Neural cell (in vitro differentiated cells): Measurements from ENCODE around the gene AGAP5. TPM values are rescaled to one million over a fixed set of nuclear protein-coding genes. Genes with fewer than 3 reads are reported as not detected.
A peak's percentile ranks its signal among the peaks of the same experiment; 100 is the strongest.

Source experiments
- H2AFZ ChIP-seq: fragments of 200-600, 300-800 bp; sonication (generic), shearing (Covaris generic); 2 replicates; pipeline ENCODE4 v1.6.0; 2014; ENCODE audit warnings: low read depth, mild to moderate bottlenecking, antibody characterized with exemption, low read length, moderate library complexity
- H3F3A ChIP-seq: fragments of 200-600 bp; shearing (Covaris generic); 2 replicates; pipeline ENCODE4 v1.6.1; 2016; ENCODE audit warnings: mild to moderate bottlenecking, moderate library complexity, mixed read lengths, antibody characterized with exemption, low read length; ENCODE audit not compliant: insufficient read depth, poor library complexity, severe bottlenecking
- H3K27ac ChIP-seq: fragments of 200-600, 300-800 bp; sonication (generic), shearing (Covaris generic); 2 replicates; pipeline ENCODE4 v1.5.1; 2014; ENCODE audit warnings: mild to moderate bottlenecking, low read length, moderate library complexity
- H3K27me3 ChIP-seq: fragments of 300-800, 200-600 bp; sonication (generic), shearing (Covaris generic); 2 replicates; pipeline ENCODE4 v1.6.0; 2014; ENCODE audit warnings: mild to moderate bottlenecking, low read depth, low read length, moderate library complexity; ENCODE audit not compliant: insufficient read depth
- H3K36me3 ChIP-seq: fragments of 300-800, 200-600 bp; sonication (generic), shearing (Covaris generic); 2 replicates; pipeline ENCODE4 v1.5.1; 2014; ENCODE audit warnings: mild to moderate bottlenecking, antibody characterized with exemption, low read length, moderate library complexity; ENCODE audit not compliant: insufficient read depth
- H3K4me2 ChIP-seq: fragments of 300-800, 200-600 bp; sonication (generic), shearing (Covaris generic); 2 replicates; pipeline ENCODE4 v1.6.0; 2014; ENCODE audit warnings: mild to moderate bottlenecking, low read length
- H3K4me3 ChIP-seq: fragments of 300-800, 200-600 bp; sonication (generic), shearing (Covaris generic); 2 replicates; pipeline ENCODE4 v1.5.1; 2014; ENCODE audit warnings: mild to moderate bottlenecking, low read length, moderate library complexity
- H3K79me2 ChIP-seq: fragments of 200-600 bp; shearing (Covaris generic); replicated peaks from 2 replicates; pipeline ENCODE4 v1.6.0; 2014; ENCODE audit warnings: mild to moderate bottlenecking, low read length, moderate library complexity; ENCODE audit not compliant: insufficient read depth
- H3K9ac ChIP-seq: fragments of 300-800, 200-600 bp; sonication (generic), shearing (Covaris generic); 2 replicates; pipeline ENCODE4 v1.6.1; 2016; ENCODE audit warnings: mild to moderate bottlenecking, low read length, mixed read lengths
- H3K9me2 ChIP-seq: fragments of 200-600 bp; shearing (Covaris generic); 2 replicates; pipeline ENCODE4 v1.6.1; 2016; ENCODE audit warnings: mild to moderate bottlenecking, low read length, mixed read lengths; ENCODE audit not compliant: insufficient read depth
- H3K9me3 ChIP-seq: fragments of 200-600, 300-800 bp; sonication (generic), shearing (Covaris generic); 2 replicates; pipeline ENCODE4 v1.6.1; 2016; ENCODE audit warnings: mild to moderate bottlenecking, mixed run types, low read length, moderate library complexity, mixed read lengths
- H4K20me1 ChIP-seq: fragments of 200-600 bp; shearing (Covaris generic); 2 replicates; pipeline ENCODE4 v1.6.1; 2016; ENCODE audit warnings: mild to moderate bottlenecking, mixed run types; ENCODE audit not compliant: insufficient read depth
- EP300 ChIP-seq: fragments of 450-650 bp; conservative IDR thresholded peaks from 2 replicates; pipeline ENCODE4 v1.6.1; 2014; ENCODE audit warnings: antibody characterized with exemption, mild to moderate bottlenecking, moderate library complexity; ENCODE audit not compliant: poor library complexity, severe bottlenecking
- EZH2 ChIP-seq: fragments of 200-600, 300-800 bp; shearing (Covaris generic), sonication (generic); IDR thresholded peaks from 2 replicates; pipeline ENCODE4 v1.6.1; 2014; ENCODE audit warnings: antibody characterized with exemption, low read length, borderline replicate concordance, mild to moderate bottlenecking; ENCODE audit not compliant: insufficient read depth, poor library complexity, severe bottlenecking
- MXI1 ChIP-seq: fragments of 450-650 bp; conservative IDR thresholded peaks from 2 replicates; pipeline ENCODE4 v1.6.1; 2014; ENCODE audit warnings: antibody characterized with exemption, mild to moderate bottlenecking; ENCODE audit not compliant: poor library complexity, severe bottlenecking
- POLR2AphosphoS5 ChIP-seq: IDR thresholded peaks from 2 replicates; pipeline ENCODE4 v1.6.1; 2012
- RAD21 ChIP-seq: fragments of 450-650 bp; conservative IDR thresholded peaks from 2 replicates; pipeline ENCODE4 v1.6.1; 2014; ENCODE audit warnings: antibody characterized with exemption, mild to moderate bottlenecking, moderate library complexity
- SMC3 ChIP-seq: fragments of 450-650 bp; conservative IDR thresholded peaks from 2 replicates; pipeline ENCODE4 v1.6.1; 2014; ENCODE audit warnings: antibody characterized with exemption, mild to moderate bottlenecking, moderate library complexity; ENCODE audit not compliant: poor library complexity
- TAF1 ChIP-seq: IDR thresholded peaks from 2 replicates; pipeline ENCODE4 v1.6.1; 2012; ENCODE audit warnings: low read depth
- polyA plus RNA-seq: library from polyadenylated mRNA; depleted of rRNA; stranded (reverse); fragments of >200 nt; gene quantifications from 2 replicates; pipeline ENCODE4 v1.2.3, GENCODE V29; 2014
- TF ChIP-seq, protein P1 (sequence below): IDR thresholded peaks from 2 replicates; pipeline ENCODE4 v1.6.1; 2012; ENCODE audit warnings: borderline replicate concordance
- TF ChIP-seq, protein P2 (sequence below): fragments of 450-650 bp; IDR thresholded peaks from 2 replicates; pipeline ENCODE4 v1.5.1; 2014; ENCODE audit warnings: antibody characterized with exemption, mild to moderate bottlenecking, moderate library complexity; ENCODE audit not compliant: poor library complexity, severe bottlenecking

AGAP5 gene
- polyA plus RNA-seq, 1 donor from 2014 or later: 6.5 TPM

DNA sequence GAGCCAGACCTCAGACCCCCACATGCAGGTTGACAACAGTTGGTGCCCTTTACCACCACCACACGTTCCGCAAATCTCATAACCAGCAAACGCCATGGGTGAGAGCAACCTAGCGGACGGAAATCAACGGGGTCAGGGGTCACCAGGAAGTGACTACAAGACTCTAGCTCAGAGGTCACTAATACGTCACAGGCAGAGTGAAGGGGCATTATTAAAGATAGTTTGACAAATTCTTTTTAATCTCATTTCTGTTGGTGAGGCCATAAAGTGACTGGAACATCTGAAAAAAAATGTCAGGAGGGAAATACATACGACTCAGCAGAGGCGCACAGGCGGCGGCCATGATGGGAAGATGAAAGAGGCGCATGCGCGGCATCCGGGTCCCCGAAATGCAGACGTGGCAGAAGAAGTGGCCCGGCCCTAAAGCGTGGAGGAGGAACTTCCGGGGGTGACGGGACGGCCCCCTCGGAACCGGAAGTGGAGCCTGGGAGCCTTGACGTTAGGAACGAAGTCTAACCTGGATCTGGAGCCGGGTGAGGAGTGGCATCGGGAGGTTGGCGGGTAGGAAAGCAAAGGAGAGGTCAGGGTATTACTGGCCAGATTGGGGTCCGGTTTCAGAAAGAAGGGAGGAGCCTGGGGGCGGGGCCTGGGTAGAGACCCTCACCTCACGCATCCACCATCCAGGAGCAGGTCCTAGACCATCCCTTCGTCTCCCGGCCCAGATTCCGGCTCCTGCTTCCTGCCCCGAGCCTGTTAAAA lies 46.2 kb upstream of the AGAP5 start, which contains the start of gene SEC24C:
Gene SEC24C (plus strand): TSS at position 468 of the 759 bp plus-strand sequence. CDS start 2,461 bp downstream, outside the sequence.
- H3F3A ChIP-seq: no peaks in the 10 kb centered on the region
- H3K9me2 ChIP-seq: no peaks in the 10 kb centered on the region
- peaks cover 25% of the 10 kb centered on the region for H3K79me2 ChIP-seq
- H3K27ac ChIP-seq: peak within 1 kb of the TSS; percentile 96
- TF ChIP-seq MXI1 (peak; percentile 75), POLR2AphosphoS5 (peak; percentile 88), SMC3 (no peak), EZH2 (no peak), EP300 (peak; percentile 84), RAD21 (no peak), TAF1 (peak; percentile 89)
- TF ChIP-seq, protein P1, sequence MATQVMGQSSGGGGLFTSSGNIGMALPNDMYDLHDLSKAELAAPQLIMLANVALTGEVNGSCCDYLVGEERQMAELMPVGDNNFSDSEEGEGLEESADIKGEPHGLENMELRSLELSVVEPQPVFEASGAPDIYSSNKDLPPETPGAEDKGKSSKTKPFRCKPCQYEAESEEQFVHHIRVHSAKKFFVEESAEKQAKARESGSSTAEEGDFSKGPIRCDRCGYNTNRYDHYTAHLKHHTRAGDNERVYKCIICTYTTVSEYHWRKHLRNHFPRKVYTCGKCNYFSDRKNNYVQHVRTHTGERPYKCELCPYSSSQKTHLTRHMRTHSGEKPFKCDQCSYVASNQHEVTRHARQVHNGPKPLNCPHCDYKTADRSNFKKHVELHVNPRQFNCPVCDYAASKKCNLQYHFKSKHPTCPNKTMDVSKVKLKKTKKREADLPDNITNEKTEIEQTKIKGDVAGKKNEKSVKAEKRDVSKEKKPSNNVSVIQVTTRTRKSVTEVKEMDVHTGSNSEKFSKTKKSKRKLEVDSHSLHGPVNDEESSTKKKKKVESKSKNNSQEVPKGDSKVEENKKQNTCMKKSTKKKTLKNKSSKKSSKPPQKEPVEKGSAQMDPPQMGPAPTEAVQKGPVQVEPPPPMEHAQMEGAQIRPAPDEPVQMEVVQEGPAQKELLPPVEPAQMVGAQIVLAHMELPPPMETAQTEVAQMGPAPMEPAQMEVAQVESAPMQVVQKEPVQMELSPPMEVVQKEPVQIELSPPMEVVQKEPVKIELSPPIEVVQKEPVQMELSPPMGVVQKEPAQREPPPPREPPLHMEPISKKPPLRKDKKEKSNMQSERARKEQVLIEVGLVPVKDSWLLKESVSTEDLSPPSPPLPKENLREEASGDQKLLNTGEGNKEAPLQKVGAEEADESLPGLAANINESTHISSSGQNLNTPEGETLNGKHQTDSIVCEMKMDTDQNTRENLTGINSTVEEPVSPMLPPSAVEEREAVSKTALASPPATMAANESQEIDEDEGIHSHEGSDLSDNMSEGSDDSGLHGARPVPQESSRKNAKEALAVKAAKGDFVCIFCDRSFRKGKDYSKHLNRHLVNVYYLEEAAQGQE: peak; percentile 64
- TF ChIP-seq, protein P2, sequence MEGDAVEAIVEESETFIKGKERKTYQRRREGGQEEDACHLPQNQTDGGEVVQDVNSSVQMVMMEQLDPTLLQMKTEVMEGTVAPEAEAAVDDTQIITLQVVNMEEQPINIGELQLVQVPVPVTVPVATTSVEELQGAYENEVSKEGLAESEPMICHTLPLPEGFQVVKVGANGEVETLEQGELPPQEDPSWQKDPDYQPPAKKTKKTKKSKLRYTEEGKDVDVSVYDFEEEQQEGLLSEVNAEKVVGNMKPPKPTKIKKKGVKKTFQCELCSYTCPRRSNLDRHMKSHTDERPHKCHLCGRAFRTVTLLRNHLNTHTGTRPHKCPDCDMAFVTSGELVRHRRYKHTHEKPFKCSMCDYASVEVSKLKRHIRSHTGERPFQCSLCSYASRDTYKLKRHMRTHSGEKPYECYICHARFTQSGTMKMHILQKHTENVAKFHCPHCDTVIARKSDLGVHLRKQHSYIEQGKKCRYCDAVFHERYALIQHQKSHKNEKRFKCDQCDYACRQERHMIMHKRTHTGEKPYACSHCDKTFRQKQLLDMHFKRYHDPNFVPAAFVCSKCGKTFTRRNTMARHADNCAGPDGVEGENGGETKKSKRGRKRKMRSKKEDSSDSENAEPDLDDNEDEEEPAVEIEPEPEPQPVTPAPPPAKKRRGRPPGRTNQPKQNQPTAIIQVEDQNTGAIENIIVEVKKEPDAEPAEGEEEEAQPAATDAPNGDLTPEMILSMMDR: peak; percentile 21
- H4K20me1 ChIP-seq: no peaks in the 10 kb centered on the region
- peak within 1 kb of the TSS; percentile 99 for H3K4me2 ChIP-seq
- no peaks in the 10 kb centered on the region for H3K36me3 ChIP-seq
- H3K4me3 ChIP-seq: peak within 1 kb of the TSS; percentile 79
- peak within 1 kb of the TSS; percentile 84 for H3K9ac ChIP-seq
- no peaks in the 10 kb centered on the region for H3K9me3 ChIP-seq
- H2AFZ ChIP-seq: peak within 1 kb of the TSS; percentile 35
- H3K27me3 ChIP-seq: no peaks in the 10 kb centered on the region

DNA sequence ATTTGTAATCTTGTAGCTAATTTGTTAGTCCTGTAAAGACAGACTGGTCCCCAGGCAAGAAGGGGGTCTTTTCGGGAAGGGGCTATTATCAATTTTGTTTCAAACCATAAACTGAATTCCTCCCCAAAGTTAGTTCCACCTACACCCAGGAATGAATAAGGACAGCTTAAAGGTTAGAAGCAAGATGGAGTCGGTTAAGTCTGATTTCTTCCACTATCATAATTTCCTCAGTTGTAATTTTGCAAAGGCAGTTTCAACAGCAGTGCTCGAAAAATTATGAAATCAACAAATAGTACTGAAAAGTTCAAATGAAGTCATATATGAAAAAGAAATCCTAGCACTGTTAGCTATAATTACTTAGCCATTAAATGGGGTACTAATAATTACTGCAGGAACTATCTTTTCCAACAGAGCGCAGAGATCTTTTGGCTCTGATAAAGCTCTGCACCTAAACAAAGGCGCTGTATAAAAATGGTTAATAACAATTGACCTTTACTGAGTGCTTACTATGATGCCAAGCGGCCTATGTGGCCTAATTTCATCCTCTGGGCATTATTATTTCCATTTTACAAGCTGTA lies 45.5 kb upstream of the AGAP5 start:
- peaks cover 25% of the 10 kb centered on the region for H3K79me2 ChIP-seq
- H3K36me3 ChIP-seq: no peaks in the 10 kb centered on the region
- no peak for TF ChIP-seq EZH2
- TF ChIP-seq, protein P2: no peak
- peak overlapping the region; percentile 96 for H3K27ac ChIP-seq
- H3K9ac ChIP-seq: peak overlapping the region; percentile 84
- H3K27me3 ChIP-seq: no peaks in the 10 kb centered on the region
- H4K20me1 ChIP-seq: no peaks in the 10 kb centered on the region
- no peaks in the 10 kb centered on the region for H3K9me2 ChIP-seq
- H3F3A ChIP-seq: no peaks in the 10 kb centered on the region
- H3K4me2 ChIP-seq: peak overlapping the region; percentile 89
- peak overlapping the region; percentile 35 for H2AFZ ChIP-seq
- H3K4me3 ChIP-seq: peak overlapping the region; percentile 79
- no peaks in the 10 kb centered on the region for H3K9me3 ChIP-seq
